ENCODE data around the gene EPHB6.

Gene EPHB6, protein sequence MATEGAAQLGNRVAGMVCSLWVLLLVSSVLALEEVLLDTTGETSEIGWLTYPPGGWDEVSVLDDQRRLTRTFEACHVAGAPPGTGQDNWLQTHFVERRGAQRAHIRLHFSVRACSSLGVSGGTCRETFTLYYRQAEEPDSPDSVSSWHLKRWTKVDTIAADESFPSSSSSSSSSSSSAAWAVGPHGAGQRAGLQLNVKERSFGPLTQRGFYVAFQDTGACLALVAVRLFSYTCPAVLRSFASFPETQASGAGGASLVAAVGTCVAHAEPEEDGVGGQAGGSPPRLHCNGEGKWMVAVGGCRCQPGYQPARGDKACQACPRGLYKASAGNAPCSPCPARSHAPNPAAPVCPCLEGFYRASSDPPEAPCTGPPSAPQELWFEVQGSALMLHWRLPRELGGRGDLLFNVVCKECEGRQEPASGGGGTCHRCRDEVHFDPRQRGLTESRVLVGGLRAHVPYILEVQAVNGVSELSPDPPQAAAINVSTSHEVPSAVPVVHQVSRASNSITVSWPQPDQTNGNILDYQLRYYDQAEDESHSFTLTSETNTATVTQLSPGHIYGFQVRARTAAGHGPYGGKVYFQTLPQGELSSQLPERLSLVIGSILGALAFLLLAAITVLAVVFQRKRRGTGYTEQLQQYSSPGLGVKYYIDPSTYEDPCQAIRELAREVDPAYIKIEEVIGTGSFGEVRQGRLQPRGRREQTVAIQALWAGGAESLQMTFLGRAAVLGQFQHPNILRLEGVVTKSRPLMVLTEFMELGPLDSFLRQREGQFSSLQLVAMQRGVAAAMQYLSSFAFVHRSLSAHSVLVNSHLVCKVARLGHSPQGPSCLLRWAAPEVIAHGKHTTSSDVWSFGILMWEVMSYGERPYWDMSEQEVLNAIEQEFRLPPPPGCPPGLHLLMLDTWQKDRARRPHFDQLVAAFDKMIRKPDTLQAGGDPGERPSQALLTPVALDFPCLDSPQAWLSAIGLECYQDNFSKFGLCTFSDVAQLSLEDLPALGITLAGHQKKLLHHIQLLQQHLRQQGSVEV

DNA sequence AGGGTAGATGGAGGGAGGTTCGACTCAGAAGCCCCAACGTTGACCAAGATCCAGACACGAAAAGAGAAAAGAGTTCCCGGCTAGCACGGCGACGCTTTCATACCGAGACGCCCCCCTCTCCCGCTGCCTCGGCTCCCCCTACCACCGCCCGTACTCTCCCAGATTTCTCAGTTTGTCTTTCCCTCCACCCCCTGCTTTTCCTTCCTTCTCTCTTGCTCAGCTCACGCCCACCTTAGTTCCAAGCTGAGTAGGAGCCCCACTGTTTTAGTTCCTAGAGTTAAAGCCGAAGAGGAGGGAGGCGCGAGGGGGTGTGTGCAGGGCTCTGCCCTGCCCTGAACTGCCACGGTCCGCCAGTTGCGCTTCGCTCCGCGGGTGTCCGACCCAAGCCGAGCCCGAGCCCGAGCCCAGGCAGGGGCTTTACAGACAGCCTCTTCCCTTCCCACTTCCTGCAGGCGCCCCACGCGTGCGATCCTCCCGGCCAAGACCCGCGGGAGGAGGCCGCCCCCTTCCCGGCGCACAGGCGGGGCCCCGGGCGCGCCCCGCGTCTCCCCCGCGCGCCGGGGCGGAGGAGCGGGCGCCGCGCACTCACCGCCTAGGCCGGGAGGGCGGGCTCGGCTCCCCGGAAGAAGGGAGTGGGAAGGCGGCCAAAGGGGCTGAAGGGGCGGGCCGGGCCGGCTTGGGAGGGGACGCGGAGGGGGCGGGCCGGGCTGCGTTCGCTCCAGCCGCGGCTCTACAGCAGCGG, at the start of gene EPHB6:
TSS of gene EPHB6 (plus strand) at position 705 of the 742 bp plus-strand sequence. CDS start 8,152 bp downstream, outside the sequence.
- peak; percentile 53 to 63 for DNase-seq

DNA sequence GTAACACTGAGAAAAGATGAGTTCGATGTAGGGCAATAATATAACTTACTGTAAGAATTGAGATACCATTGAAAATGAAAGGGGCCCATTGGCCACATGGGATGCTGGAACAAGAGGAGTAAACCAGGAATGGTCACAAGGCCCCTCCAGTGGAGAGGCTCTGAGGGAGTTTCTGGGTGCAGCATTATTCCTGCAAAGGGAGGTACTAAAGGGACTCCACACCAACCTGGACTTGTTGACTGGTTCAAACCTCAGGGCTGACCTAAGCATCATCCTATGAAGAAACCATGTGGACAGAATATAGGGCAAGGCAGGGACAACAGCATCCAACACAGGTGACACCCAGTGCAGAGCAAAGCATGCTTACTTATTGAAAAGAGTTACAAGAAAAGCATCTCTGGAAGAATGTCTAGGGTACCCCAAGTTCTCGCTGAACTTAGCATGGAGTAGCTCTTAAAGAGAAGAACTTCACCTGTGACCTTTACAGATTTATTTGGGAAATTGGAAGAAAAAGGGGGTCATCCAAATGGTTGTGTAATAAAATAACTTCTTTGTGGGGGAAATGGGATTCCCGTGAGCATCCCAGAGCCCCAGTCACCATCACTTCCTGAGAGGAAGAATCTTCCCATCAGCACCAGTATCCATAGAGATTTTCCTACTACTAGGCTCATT, 49.4 kb upstream of the EPHB6 start:
- peak in 1 of 2 donors; percentile 20 for DNase-seq

DNA sequence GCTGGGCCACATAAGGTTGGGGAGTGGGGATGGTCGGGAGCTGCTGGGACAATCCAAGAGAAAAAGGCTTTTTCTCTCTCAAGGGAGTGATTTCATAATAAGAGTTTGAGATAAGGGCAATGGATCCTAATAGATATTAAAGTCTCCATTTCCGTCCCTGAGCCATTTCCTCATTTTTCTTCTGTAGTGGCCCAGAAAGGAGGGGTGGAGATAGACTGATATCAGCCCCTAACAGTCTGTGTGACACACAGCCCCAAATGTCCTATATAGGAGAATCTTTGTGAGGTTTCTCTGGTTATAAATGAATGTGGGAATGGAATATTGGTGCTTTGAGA, 48.9 kb upstream of the EPHB6 start:
- DNase-seq, result no peak

DNA sequence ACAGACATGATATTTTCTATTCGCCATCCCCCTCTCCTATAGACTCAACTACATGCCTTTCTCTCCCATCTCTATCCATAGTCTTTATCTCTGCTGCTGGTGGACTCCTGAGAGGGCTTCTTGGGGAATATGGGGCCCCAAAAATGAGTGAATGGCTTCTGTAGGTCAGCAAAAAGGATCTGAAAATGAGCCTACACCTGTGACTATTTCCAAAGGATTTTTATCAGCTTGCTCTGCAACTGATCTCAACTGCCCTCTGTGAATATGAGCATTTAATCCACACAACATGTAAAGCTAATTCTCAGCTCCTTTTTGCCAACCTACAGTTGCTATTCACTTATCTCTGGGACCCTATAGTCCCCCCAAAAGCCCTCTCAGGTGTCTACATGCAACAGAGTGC, 47.9 kb upstream of the EPHB6 start:
- DNase-seq, result peak in 1 of 2 donors; percentile 25

DNA sequence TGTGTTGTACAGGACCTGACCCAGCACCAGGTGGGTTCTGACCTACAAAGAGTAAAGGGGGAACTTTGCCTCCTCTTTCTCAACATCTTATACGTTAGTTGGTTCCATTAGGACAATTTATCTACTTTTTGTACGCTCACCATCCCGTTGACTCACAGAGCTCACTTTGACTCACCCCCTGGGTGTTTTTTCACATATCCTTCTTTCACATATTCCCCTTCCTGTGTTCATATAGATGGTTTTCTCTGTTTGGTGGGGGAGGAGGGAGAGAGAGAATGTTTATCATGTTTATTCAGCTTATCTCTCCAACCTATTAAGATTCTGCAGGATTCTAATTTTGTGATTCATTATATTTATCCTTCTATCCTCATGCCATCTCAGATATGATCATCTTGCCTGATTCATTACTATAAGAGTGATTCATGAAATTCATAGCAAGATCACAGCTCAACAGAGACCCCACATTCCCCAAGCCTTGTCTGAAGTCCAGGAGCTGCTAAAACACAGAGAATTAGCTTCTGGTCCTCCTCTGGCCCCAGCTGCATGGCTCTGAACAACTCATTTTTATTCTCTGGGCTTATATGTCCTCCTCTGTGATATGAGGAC, 46.9 kb upstream of the EPHB6 start:
- peak in 1 of 2 donors; percentile 78 for DNase-seq

DNA sequence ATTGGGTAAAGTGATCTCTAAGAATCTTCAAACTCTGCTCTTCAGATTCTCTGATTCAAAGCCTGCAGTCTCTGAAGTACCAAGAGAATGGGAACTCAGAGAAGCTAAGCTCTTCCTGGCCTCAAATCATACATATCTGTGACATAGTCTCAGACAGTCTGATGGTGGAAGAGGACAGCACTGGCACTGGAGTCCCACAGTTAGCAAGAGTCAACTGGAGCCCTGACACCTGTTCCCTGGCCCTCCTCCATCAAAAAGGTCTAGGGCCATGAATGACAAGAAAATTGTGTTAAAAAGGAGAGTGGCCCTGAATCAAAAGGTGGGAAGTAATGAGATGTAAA, 46.4 kb upstream of the EPHB6 start:
- no peak for DNase-seq

DNA sequence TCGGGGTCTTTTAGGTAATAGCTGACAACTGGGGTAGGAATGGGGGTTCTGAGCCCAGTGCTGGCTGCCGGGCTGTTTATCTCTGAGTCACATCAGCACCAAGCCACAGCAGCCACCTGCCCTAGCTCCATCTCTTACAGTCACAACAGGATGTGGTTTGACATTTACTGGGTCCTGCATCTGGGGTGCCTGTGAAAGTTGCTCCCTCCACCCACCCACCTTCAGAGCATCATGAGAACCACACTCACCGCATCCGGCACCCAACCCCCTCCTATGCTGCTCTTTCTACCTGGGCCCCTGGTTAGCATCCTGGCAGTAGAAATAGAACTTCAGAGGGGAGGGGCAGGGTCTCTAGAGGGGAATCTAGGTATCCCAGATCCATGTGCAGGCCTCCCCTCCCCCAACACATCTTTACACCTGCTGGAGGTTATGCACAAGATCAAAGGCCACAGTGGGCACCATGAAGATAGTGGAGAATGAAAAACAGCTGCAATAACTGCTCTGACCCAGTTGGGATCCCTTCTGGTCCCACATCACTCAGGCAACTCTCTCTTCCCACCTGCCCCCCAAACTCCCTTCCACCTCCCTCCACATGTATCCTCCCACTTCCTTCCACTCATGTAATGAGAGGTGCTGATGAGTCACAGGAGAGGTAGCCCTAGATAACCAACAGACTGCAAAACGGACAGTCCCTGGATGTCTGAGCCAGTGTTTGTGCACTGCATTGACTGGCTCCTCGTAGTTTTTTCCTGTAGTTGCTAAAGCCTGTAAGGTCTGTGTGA, 45.9 kb upstream of the EPHB6 start:
- peak; percentile 97 for DNase-seq

DNA sequence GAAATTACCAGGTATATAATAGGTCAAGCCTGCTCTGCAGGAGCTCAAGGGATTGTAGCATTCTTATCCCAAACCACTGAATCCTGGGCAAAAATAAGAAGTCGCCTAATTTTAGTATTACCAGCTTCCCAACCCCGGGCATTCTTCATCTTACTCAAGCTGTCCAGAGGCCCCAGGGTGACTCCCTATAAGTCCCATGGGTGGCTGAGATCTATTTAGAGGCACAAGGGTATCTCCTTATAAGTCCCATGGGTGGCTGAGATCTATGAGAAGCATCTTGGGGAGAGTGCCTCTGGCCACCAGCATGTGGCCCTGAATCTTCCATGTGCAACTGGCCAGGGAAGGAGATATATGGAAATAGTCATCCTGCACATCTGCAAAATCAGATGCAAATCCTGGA, 45.2 kb upstream of the EPHB6 start:
- DNase-seq, result no peak

DNA sequence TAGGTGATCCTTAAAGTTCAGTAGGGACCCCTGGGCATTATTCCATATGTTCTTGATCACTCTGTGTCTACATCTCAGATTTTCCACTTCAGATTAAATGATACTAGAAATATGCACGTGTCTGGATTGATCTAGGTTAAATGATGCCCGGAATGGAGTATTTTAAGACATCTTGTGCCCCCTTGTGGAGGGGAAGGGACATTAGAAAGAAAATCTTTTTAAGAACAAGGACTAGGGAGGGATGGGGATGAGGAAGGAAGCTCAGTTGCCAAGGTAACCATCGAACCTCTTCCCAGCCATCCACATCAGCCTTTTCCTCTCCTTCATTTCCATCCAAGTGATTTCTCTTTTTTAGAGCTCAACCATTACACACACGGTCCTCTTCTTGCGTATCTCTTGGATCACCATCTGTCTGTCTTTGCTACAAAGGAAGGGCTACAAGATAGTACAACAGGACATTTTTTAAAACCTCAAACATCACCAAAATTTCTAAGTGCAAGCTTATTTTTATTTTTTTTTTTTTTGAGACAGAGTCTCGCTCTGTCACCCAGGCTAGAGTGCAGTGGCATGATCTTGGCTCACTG, 43.6 kb upstream of the EPHB6 start:
- DNase-seq, result peak in 1 of 2 donors; percentile 84

DNA sequence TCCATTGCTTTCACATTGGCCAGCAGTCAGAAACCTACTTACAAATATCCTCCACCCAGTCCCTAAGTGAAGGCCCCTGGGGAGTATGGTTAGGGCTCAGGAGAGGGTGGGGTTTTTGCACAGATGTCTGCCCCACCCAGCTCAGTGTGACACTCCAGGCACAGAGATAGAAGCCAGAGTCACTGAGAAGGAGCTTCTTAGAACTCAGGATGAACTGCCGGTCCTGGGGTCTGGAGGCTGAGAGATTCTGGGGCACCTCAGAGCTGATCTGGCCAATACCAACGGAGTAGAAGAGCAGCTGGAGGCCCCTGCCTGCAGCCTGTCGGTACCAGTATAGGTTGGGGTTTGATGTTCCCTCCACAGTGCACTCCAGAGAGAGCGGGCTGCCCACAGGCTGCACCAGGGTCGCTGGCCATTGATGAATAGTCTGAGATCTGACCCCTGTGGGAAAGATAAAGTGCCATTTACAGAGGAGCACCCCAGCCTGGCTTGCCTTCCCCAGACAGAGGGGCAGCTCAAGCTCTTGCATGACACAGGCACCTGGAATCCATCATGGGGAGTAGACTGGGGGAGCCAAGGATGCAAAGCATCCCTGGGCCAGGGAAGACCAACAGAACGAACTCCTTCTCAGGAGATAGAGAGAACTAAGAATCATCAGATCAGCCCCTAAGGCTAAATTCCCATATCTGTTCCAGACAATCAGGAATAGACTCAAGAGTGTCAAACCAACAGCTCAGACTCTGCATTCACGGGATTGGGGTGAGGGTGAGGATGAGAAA, 42.2 kb upstream of the EPHB6 start:
- peak in 1 of 2 donors; percentile 21 for DNase-seq

DNA sequence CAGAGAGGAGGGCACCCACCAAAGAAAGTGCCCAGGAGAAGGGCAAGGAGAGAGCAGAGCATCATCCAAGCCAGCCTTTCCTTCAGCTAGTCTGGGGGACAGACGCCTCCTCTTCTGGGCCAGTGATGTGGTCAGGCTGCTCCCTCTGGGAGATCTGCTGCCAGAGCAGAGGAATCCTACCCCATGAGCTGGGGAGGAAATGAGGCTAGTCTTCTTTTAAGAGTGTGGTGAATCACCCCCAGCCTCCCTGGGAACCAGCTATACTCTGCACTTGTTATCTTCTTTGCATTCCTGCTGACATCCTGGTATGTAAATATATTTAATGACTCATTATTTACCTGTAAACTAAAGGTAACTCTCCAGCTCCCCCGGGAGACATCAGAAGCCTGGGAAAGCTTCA, 41.6 kb upstream of the EPHB6 start:
- no peak for DNase-seq

DNA sequence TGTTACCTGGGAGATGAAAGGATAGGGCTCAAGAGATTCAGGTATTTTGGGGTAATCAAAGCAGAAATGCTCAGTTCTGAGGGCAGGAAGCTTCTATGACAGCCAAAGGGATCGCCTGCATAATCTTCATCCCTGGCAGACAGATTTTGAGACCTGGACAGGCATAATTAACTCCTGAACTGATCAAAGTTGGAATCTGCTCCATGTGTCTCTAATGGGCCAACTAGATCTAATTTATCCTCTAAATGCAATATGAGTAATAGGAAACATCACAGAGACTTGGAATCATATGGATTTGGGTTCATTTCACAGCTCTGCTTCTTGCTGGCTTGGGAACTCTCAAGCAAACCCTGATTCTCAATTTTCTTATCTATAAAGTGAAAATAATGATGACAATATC, 41.2 kb upstream of the EPHB6 start:
- DNase-seq, result no peak

DNA sequence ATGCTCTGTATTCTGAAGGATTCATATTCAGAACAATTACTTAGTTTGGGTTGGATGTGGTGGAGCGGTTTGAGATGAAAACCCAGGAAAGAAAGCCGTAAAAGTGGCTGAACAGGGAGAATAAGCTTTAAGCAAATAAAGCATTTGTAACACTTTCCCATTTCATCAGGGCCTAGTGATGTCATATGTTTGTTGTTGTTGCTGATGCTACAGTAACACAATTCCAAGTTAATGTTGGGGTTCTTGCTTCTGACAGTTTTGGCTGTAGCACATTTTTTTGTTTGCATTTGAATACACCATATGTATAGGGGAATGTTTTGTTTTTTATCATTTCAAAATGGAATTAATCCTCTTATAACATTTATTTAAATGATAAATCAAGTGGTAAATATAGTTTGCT, 40.4 kb upstream of the EPHB6 start:
- DNase-seq, result no peak

DNA sequence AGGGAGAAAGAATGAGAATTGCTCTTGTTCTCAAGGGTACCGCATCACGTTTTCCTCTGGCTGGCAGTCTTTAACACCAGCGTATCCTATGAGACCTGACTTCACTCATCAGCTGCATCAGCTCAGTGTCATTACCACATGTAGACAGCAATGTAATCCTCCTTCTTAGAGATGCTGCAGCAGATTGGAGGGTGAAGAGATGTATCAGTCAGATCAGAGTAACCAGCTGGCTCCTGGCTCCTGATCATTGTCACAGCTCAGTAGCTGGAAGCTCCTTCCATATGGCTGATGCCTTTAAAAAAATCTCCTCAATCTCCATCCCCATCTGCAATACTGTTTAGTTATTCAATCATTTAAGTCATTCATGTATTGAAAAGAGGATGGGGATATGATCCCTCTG, 39.7 kb upstream of the EPHB6 start:
- no peak for DNase-seq

DNA sequence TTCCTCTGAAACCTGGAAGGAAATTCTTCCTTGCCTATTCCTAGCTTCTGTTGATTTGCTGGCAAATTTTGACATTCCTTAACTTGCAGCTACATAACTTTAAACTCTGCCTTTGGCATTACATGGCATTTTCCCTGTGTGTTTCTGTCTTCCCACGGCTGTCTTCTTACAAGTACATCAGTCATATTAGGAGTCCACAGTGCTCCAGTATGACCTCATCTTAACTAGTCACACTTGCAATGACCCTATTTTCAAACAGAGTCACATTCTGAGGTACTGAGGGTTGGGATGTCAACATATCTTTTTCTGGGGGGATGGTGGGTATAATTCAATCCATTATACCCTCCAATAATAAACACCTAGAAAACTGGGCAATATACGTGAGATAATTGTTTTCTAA, 37.4 kb upstream of the EPHB6 start:
- DNase-seq, result no peak

DNA sequence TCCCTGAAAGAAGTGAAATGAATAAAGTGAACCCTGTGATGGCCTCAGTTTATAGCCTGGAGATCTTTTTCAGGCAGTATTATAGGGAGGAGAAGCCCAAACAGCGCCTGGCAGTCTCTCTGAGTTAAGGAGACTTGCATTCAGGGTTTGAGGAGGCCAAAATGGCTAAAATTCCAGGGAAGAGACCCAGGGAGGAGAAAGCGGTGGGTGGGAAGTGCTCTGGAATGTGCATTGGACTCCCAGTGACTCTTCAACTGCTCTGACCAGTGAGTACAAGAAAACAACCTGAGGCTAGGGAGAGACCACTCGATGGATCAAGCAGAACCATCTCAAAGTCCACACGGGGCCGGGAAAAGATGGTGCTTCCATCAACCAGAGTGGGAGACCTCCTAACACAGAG, 35.3 kb upstream of the EPHB6 start:
- DNase-seq, result no peak

DNA sequence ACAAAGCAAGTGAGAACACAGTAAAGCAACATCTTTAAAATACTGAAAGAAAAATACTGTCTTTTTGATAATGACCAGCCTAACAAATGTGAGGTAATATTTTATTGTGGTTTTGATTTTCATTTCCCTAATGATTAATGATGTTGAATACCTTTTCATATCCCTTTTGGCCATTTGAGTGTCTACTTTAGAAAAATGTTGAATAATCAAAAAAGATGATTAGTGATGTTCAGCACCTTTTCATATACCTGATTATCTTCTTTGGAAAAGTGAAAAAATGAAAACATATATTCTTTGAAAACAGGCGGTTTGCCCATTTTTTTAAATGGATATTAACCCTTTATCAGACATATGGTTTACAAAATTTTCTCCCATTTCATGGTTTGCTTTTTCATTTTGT, 32.2 kb upstream of the EPHB6 start:
- DNase-seq, result no peak

DNA sequence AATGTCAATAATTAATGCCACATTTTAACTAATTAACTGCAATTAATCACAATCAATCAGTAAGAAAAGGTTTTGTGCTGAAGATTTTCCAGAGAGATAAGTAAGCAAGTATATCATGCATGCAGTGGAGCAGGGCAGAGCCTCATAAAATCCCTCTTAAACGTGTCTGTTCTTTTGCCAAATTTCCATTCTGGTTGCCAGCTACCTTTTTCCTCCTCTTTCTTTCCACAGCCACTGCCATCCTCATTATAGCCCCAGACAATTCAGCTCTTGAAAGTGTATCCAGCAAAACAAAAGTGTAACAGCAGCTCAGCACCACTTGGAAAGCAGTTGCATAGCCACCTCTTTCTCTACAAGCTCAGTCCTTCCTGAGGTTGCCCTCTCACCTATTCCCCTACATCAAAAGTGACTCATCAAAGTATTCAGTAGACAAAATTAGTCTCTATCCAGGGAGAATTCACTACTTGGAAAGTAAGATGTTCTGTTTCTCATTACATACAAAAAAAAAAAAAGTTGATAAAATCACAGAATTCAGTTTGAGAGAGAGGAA, 26.9 kb upstream of the EPHB6 start:
- DNase-seq, result no peak

DNA sequence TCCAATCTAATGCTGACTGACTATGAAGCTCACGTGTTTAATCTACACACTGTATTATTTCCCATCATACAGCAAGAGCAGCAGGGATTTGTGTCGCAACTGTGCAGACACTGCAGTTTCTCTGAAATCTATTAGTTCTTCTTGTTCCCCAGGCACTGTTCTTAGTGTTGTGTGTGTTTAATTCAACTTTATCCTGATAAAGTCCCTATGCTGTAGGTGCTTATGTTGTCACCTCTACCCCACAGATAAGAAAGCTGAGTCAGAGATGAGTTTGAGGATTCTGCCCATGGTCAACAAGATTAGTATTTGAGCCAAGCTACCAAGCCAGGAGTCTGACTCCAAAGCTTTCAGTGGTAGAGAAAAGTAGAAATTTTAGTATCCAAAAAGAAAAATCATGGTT, 22.5 kb upstream of the EPHB6 start:
- no peak for DNase-seq
